NCI-H82 (cell line): ENCODE measurements around the gene ATP1A2.
A peak's percentile ranks its signal among the peaks of the same experiment; 100 is the strongest.
"Not testable (repeated sequence)": the region's sequence is repeated elsewhere in the genome, so short reads cannot be mapped to it uniquely, and the experiment has no call there.

Experiments
- DNase-seq: peaks from one replicate; lab custom pipeline; 2025; lab: John Stamatoyannopoulos, UW

The ATP1A2 gene

GRCh38 chr1:160101037-160101716 is 14.4 kb upstream of the ATP1A2 start:
- DNase-seq, result peak; percentile 96

- no peak for DNase-seq
Measured at GRCh38 chr1:160101717-160102522, 13.6 kb upstream of the ATP1A2 start.

- DNase-seq, result no peak
Measured at GRCh38 chr1:160103658-160104408, 11.7 kb upstream of the ATP1A2 start.

- DNase-seq, result no peak
Measured at GRCh38 chr1:160104486-160104885, 11.1 kb upstream of the ATP1A2 start.

GRCh38 chr1:160105155-160105554 is 10.4 kb upstream of the ATP1A2 start:
- no peak for DNase-seq

DNA sequence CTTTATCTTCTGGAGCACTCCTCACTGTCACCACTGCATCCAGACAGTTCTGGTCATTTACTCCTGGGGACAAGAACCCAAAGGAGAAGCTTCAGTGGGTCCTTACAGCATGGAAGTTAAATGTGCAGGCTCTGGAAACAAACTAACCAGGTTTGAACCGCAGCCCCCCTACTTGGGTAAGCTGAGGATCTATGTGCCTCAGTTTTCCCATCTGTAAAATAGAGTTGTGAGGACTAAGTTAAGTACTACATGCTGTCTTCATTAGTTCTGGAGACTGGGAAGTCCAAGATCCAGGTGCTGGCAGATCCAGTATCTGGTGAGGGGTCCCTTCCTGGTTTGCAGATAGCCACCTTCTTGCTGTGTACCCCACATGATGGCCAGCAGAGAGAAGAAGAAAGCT is 8.0 kb upstream of the ATP1A2 start:
- no peak for DNase-seq

DNA sequence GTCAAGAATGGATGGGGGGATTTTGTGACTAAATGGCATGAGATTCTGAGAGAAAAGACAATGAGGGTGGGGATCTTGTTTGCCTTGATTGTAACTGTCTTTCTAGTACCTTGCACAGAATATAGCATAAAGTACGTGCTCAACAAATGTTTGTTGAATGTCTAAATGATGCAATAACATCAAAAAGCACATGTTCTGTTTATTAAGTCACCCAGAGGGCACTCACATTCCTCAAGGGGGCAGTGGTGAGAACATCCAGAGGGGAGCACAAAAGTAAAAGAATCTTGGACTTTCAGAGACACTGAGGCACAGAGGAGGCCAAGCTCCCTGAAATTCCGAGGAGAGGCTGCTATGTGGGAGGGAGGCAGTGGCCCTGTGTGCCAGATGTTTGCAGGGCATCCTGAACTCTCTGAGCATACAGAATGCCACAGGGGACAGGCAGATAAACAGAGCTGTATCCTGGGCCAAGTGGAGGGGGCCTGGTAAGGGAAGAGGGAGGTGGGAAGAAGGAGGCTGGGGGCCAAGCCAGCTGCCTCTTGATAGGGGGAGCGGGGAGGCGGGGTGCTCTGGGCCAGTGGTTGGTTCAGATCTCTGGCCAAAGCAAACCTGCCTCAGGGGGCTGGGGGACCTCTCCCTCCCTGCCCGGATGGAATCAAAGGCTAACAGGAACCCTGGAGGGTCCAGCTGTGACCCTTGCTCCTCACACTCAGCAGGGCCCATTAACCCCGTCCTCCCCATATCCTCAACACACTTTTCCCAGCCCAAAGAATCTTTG is 6.5 kb upstream of the ATP1A2 start:
- DNase-seq, result peak; percentile 57

GRCh38 chr1:160109686-160110085 is 5.9 kb upstream of the ATP1A2 start:
- DNase-seq, result no peak

GRCh38 chr1:160111462-160111861 is 4.1 kb upstream of the ATP1A2 start:
- DNase-seq, result not testable (repeated sequence)

DNA sequence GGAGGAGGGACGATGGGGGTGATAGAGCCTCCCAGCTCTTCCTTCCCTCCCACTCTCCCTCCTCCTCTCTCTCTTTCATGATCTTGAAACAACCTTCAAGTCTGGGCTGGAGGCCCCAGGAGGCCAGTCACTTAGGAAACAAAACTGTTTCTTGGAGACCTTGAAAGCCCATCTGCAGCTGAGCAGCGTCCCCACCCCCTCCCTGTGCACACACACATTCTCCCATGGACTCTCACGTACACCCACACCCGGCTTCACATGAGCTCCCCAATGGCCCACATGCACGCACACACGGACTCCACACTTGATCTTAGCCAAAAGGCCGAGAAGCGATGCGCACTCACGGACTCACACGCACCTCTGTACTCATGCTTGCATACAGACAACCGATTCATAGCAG is 3.2 kb upstream of the ATP1A2 start:
- DNase-seq, result no peak

GRCh38 chr1:160113407-160113806 is 2.2 kb upstream of the ATP1A2 start:
- DNase-seq, result no peak

DNA sequence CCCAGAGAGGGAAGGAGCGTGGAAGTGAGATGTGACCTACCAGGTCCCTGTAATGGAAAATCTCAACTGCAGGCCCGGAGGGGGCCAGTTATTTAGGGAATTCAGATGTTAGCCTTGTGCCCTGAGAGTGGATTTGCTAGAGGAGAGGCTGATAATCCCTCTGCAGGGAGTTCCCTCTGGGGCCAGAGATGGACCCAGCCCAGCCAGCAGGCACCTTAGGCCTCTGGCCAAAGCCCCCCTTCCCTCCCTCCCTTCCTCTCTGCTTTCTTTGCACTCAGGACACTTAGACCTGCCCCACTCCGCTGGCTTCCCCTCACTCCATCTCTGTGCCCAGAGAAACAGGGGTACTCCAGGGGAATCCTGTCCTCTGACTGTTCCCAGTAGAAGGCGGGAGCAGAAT is 1.5 kb upstream of the ATP1A2 start:
- DNase-seq, result peak; percentile 36

DNA sequence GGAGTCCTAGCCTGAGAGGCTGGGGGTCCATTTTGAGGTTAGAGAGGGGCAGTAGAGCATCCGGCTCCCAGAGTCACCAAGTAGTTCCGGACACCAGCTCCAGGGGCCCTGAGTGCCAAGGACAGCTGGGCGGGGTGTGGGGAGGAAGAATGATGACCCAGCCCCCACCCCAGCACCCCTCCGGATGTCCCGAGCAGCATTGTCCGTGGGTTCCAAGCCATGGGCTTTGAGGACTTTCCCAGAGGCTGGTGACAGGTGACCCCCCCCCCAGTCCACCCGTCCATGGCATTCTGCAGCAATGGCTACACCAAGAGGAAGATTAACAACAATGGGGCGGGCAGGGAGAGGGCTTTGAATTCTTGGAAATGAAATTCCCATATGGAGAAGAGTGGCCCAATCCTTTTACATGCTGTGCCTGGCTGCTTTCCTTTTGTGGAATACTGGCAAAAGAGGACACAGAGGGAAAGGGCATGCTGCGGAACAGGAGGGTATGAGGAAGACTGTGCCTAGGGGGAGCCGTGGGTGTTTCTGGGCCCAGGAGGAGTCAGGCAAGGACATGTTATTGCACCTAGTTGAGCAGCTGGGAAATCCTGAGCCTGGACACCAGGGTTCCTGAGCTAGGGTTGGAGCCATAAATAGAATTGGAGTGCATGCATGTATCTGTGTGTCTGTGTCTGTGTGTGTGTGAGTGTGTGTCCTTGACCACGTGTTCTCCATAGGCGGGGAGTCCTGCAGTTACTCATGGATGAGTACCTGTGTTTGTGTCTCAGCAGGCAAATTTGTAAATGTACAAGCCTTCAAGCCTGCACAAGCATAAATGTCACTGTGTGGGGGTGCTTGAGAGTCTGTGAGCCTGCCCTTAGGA is 956 bp downstream of the ATP1A2 start:
- no peak for DNase-seq

DNA sequence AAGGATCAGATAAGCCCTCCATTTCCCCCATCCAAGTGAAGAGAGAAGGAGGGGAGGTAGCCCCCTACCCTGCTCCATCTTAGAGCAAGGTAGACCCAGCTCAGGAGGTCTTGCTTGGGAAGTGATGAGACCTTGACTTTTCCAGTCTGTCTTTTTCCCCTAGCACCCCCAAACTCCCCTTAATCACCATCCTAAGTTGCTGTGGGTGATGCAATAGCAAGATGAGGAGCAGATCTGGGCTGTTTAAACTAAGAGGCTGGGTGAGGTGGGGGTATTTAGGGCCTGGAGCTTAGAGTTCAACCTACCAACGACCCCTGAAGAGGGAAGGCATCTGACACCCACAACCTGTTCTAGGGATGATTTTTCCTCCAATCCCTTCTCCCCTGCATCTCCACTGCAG is 1.7 kb downstream of the ATP1A2 start:
- no peak for DNase-seq

GRCh38 chr1:160117709-160118183 is 2.2 kb downstream of the ATP1A2 start:
- peak; percentile 65 for DNase-seq

DNA sequence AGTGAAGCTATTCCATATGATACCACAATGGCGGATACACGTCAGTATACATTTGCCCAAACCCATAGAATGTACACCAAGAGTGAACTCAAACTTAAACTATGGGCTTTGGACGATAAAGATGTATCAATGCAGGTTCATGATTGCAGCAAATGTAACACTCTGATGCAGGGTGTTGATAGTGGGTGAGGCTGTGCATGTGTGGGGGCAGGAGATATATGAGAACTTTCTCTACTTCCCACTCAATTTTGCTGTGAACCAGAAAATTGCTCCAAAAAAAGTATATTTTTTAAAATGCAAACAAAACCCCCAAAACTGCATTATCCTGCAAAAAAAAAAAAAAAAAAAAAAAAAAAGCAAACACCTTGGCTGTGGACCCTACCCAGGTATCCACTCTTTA is 3.4 kb downstream of the ATP1A2 start:
- no peak for DNase-seq

GRCh38 chr1:160120797-160121196 is 5.2 kb downstream of the ATP1A2 start:
- DNase-seq, result no peak

GRCh38 chr1:160121388-160121787 is 5.8 kb downstream of the ATP1A2 start:
- no peak for DNase-seq

GRCh38 chr1:160122978-160123495 is 7.5 kb downstream of the ATP1A2 start:
- no peak for DNase-seq

DNA sequence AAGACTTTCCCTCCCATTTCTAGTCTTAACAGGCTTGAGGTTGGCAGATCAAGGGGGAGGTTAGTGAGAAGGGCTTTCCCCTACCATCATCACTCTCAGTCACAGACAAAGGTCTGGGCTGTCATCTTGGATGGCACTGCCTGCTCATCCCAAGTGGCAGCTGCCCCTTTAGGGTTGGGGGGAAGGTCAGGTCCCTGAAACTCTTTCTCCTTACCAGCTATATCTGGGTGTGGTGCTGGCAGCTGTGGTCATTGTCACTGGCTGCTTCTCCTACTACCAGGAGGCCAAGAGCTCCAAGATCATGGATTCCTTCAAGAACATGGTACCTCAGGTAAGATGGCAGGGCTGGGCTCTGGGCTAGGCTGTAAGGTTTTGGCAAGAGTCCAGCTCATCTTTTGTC is 8.2 kb downstream of the ATP1A2 start:
- no peak for DNase-seq
